GM21526 (cell line): ENCODE data around the gene ABT1.

Source experiments
- ATAC-seq: cut with Tn5 transposase; IDR thresholded peaks from one replicate; pipeline ENCODE4 v1.9.1; 2021; ENCODE audit warnings: moderate library complexity; ENCODE audit not compliant: unreplicated experiment, low FRiP score

ABT1 gene

DNA sequence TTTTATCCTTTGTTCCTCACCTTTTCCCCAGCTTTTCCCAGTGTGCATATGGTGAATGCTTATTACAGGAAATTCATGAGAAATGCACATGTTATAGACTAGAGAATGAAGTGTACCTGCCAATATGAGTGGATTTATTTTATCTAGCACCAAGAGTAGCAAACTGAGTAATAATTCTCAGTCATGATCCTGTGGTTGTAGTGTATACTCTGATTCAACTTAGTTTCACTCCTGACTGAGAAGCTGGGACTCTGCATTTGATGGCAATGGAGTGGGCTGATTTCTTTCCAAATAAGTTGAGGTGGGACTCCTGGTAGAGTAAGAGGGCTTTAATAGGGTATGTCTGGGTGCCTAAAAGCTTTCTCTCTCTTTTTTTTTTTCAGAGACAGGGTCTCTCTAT is 4.0 kb downstream of the ABT1 start:
- ATAC-seq: no peak

DNA sequence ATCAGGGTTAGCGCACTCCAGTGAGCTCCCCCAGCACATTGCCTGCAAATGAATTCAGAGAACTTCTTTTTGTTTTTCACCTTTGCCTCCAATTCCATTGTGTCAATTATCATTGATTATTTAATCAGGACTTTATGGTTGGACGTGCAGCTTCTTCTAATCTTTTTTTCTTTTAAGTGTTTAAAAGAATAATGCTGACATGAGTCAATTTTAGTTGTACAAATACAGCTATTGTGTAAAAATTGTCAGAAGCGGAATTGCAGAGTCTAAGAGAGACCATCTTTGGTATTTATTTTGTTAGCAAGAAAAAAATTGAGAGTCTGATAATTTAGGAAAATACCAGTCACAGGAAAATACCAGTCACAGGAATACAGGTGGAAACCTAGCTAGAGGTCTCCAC is 5.5 kb downstream of the ABT1 start:
- no peak for ATAC-seq

DNA sequence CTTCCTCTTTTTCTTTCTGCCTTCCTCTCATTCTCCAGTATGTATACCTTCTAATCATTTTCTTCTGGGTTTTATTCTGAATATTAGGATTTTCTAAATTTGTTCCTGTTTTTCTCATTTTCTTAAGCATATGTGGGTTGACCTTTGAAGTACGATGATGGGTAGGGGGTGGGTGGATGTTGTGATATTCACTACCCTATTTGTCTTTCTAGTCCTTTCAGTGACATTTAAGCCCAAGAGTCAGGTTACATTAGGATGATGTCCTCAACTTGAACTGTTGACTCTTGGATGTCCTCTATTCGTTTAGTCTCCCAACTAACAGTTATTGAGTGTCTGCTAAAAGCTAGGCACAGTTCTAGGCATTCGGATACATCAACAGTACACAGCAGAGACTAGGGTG is 7.3 kb downstream of the ABT1 start:
- no peak for ATAC-seq

DNA sequence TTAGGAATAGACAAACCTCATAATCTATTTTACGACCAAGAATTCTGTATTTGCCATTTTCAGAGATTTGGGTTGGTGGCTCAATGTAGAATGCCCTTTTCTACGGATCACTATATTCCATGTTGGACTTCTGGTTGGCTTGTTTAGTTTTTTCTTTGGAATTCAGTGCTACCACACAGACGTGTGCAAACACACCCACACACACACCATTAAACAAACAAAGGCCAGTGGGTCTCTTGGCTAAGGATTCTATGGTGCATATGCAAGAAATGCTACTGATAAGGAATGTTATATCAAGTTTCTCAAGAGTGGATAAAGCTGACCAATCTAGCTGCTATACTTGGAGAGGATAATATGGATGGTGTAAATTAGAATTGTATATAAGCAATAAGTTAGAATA is 8.0 kb downstream of the ABT1 start:
- ATAC-seq: no peak

DNA sequence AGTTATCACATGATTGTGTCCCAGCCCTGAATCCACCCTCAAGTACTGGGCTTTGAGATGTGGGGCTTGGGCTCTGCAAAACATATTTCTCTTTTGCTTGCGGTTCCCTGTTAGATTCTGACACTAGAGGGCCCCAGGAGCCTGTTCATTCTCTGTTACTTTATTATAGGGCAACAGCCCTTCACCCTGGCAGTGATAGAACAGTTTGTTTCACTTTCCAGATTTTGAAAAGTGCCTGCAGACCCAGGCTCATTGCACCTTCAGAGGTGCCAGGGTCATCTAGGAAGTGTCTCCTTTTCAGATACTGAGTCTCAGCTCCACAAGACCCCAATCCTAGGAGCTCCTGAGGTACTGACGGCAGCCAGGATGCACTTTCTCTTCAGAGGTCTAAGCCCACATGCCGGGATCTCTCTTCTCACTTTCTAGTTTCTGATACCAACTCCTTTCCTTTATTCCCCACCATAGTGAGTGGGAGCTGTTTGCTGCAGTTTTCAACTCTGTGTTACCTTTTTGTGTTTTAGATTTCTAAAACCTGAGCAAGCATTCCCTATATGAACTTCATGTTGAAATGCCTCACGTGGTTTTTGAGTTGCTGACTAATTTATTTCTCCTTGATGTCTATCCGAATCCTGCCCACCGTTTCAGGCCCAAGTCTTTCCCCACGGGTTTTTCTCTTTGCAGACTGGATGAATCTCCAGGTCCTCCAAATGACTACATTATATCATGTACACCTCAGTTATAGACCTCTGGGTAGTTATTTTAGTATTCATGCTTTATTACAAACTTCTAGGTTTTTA is 10.9 kb downstream of the ABT1 start:
- ATAC-seq: peak; percentile 72

DNA sequence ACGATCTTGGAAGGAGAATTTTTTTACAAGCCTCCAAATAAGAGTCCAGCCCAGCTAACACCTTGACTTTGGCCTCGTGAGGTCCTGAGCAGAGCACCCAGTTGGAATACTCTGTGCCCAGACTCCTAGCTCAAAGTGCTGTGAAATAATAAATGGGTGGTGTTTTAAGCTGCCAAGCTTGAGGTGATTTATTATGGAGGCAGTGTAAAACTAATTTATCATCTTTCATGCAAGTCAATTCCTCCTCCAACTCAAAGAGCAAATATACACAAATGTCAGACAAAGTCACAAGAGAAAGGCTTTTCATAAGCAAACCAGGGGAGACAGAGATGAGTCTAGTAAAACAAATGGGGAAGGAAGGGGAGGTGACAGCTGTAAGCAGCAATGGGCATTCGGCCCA is 12.7 kb downstream of the ABT1 start:
- no peak for ATAC-seq

DNA sequence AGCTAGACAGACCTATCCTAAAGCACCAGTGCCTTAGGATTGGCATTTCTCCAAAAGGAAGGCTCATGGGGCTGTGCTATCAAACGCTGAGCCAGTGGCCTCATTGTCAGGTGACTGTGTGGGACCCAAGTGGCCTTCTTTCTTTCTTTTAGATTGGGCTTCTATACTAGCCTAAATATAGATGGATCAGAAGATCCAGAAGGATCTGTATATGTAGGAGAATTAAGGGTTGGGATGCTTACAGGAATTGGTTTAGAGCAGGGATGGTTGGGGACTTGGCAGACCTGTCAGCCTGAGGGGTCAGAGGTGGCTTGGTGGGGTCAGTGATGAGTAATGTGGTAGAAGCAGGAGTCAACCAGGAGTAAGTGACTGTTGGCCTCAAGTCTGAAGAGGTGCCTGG is 14.8 kb downstream of the ABT1 start:
- ATAC-seq: no peak

DNA sequence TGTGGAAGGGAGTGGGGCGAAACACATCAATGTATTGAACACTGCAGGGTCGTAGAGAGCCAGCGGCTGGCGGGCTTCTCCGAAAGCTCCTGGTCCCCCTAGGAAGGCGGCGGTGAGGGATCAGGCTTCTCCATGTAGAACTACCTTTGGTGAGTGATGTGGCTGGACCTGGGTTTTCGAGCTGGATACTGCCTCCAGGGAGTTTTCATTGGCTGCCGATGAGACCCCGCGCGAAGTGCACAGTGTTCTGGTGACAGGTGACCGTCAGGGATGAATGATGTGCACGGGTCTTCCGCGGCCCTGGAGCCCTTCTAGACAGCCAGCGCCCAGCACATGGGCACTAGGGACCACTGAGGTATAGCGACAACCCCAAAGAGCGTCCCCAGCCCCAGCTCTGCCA is 16.4 kb downstream of the ABT1 start:
- ATAC-seq: no peak

DNA sequence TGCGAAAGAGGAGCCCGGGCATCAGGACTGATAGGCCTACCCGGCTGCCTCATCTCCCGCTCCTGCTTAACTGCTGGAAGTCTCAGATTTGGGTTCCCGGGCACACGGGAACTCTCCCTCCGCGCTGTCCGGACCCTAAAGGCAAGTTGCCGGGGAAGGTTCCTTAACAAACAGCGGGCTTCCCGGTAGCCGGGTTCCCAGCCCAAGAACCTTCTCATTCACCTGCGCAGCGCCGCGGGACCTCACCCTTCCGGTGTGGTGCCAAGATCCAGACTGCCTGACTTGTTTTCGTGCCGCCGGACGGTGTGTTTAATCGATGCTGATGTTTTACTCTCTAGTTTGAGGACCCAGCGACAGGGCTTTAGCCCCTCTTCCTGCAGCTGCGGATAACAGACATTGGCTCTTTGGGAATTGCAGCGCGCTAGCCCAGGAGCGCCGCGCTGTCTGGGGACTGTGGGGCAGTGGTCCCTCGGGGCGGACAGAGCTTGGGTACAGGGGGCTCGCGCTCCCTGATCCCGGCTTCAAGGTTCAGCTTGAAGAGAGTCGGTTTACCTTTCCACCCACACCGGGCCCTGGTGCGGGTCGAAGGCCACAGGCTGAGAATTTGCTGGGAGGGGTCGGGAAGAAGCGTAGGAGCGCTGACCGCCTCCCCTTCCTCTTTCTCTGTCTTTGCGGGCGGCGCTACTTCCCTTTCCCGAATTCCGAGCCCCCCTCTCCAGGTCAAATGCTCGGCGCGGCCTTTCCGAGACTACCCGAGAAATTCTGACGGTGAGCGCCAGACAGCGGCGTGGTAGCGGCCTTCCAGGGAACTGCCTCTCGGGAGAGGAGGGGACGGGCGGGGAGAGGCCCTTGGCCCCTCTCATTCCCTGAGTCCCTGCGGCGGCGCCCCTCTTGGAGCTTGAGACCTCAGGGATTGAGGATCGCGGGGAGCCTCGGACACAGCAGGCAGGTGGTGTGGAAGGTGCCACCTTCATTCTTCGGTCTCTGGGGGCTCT is 17.2 kb downstream of the ABT1 start:
- ATAC-seq: no peak

DNA sequence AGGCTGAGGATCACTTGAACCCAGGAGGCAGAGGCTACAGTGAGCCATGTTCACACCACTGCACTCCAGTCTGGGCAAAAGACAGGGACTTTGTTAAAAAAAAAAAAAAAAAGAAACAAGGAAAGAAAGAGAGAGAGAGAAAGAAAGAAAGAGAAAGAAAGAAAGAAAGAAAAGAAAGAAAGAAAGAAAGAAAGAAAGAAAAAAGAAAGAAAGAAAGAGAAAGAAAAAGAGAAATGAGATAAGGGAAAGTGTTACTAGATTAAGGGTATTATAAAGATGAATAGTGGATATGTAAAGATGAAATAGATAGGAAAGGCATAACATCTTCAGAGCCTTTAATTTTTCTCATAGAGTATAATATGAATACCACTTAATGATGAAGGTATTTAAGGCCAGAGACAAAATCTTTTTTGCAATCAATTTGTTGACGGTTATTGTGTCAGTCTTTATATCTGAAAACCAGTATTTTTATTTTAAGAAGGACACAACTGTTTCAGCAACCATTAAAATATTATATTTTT is 26.6 kb downstream of the ABT1 start:
- ATAC-seq: no peak

DNA sequence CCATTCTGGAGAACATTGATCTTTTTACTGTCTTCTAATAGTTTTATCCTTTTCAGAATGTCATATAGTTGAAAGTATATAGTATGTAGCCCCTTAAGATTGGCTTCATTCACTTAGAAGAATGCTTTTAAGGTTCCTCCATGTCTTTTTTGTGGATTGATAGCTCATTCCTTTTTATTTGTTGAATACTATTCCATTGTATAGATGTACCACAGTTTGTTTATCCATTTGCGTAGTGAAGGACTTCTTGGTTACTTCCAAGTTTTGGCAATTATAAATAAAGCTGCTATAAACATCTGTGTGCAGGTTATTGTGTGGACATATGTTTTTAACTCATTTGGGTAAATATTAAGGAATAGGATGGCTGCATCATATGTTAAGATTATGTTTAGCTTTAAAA is 27.8 kb downstream of the ABT1 start:
- ATAC-seq: no peak

DNA sequence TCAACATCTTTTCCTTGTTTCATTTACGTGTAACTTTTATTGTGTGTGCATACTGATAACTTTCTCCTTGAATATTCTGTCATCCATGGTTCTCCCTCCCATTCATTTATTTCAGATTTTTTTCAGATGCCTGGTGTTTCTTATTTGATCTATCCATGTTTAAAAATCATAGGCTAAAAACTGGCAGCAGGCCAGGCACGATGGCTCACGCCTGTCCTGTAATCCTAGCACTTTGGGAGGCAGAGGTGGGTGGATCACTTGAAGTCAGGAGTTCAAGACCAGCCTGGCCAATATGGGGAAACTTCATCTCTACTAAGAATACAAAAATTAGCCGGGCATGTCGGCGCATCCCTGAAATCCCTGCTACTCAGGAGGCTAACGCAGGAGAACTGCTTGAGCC is 31.1 kb downstream of the ABT1 start:
- no peak for ATAC-seq

DNA sequence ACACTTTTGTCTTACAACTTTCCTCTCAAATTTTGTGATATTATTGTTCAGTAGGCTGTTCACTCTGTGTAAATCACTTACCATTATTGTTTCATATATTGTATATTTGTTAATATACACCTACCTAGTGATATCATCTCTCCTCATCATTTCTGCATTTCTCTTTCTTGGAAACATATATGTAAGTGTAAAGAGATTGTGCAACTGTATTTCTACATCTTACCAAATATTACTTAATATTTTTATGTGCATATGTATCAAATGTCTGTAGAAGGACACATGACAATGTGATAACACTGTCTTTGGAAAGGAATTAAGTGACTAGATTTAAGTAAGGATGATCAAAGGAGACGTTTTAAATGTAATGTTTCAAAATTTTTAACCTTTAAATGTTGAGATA is 32.6 kb downstream of the ABT1 start:
- ATAC-seq: no peak

DNA sequence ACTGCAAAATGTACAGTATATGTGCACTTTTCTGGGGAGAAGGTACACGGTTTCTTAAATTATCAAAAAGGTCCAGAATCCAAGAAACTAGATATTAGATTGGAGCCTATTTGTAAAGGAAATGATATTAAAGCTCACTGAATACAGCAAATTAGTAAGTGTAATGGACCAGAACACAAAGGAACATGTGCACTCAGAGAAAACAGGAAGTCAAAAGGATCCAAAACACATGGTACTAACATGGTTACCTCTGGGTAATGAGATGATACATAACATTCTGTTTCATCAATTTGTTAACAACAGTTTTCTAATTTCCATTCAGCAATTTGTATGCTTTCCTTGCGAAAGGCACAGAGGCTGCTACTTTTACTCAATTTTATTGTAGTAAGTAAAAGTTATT is 44.1 kb downstream of the ABT1 start:
- no peak for ATAC-seq

DNA sequence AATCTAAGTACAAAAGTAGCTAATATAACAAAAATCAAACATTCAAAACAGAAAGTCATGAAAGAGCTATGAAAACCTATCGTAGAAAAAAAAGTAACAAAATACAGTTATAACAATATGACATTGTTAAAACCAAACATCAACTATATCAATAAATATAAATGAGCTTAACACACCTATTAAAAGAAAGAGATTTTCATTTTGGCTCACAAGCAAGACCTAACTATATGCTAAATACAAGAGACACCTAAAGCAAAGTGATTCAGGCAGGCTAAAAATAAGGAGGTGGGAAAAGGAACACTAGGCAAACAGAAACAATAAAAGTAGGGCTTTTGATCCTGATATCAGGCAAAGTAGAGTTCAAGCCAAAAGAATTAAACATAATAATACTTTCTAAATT is 49.3 kb downstream of the ABT1 start:
- ATAC-seq: no peak
